K562 (cell line): Measurements from ENCODE around the gene TOMM6.

Experiments used
- BRCA1 ChIP-seq, 2 experiments: fragments of 450-650 bp in 1 of 2; sonication (generic) in 1 of 2; formaldehyde crosslinking in 1 of 2; IDR thresholded peaks; 2 replicates each; pipeline versions ENCODE4 v1.5.0 to v1.6.1; 2017 to 2020; ENCODE audit warnings: mild to moderate bottlenecking in 1 of 2, missing genetic modification reagents in 1 of 2
- SMC3 ChIP-seq: conservative IDR thresholded peaks from 2 replicates; pipeline ENCODE4 v1.6.1; 2011; ENCODE audit warnings: low read depth, low read length, improper control_type of control experiment; ENCODE audit not compliant: insufficient read depth
- ZNF785 ChIP-seq: fragments of 250-450 bp; sonication (Bioruptor Pico); IDR thresholded peaks from 2 replicates; pipeline ENCODE4 v1.4.0; 2020; ENCODE audit warnings: mild to moderate bottlenecking
- TF ChIP-seq, protein P1 (sequence below): fragments of 450-650 bp; formaldehyde crosslinking; IDR thresholded peaks from 2 replicates; pipeline ENCODE4 v1.4.0; 2022; ENCODE audit warnings: missing genetic modification characterization
- TF ChIP-seq, protein P2 (sequence below), 3 experiments: IDR thresholded peaks in 2 of 3; conservative IDR thresholded peaks in 1 of 3; 2 replicates each; pipeline ENCODE4 v1.5.1; 2011 to 2012; ENCODE audit warnings: low read length in 3 of 3, mild to moderate bottlenecking in 3 of 3, control low read depth in 2 of 3, improper control_type of control experiment in 1 of 3, inconsistent platforms in 1 of 3, low read depth in 1 of 3, mixed read lengths in 1 of 3, moderate library complexity in 1 of 3; ENCODE audit not compliant: insufficient read depth in 2 of 3
- TF ChIP-seq, protein P3 (sequence below): fragments of 450-650 bp; IDR thresholded peaks from 2 replicates; pipeline ENCODE4 v1.6.1; 2016

DNA sequence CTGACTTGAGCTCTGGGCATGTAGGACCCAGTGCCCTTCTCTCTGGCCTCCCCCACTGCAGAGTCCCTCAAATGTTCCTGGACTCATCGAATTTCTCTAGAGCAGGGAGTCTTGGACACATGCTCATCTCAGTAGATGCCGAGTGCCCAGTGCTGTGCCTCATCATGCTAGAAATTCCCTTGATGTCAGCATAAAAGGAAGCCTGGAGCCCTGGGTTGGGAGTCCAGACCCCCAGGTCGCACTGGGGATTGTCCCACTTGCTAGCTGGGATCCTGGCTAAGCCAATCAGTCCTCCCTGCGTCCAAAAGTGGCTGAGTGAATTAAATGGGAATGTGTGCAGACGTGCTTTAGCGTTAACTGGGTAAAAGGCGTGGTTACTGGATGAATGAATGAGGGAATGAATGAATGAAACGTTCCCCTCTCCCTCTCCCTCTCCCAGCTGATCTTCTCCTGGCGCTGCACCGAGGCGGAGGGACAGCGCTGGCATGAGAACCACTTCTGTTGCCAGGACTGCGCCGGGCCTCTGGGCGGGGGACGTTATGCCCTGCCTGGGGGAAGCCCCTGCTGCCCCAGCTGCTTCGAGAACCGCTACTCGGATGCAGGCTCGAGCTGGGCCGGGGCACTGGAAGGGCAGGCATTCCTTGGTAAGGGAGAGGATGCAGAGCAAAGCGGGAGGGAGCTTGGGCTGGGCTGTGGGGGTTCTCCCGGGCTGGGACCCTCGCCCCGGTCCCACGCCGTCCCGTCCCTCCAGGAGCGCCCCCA is 1.6 kb upstream of the TOMM6 start:
- no peak for TF ChIP-seq ZNF785 (CRISPR knock-in tag)
- TF ChIP-seq, protein P1, sequence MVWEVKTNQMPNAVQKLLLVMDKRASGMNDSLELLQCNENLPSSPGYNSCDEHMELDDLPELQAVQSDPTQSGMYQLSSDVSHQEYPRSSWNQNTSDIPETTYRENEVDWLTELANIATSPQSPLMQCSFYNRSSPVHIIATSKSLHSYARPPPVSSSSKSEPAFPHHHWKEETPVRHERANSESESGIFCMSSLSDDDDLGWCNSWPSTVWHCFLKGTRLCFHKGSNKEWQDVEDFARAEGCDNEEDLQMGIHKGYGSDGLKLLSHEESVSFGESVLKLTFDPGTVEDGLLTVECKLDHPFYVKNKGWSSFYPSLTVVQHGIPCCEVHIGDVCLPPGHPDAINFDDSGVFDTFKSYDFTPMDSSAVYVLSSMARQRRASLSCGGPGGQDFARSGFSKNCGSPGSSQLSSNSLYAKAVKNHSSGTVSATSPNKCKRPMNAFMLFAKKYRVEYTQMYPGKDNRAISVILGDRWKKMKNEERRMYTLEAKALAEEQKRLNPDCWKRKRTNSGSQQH (CRISPR knock-in tag) = no peak
- no peak for TF ChIP-seq BRCA1 (IDR thresholded peaks at IDR 0.05)
- TF ChIP-seq BRCA1 (CRISPR knock-in tag; IDR thresholded peaks at IDR 0.05) = no peak
- TF ChIP-seq, protein P2, sequence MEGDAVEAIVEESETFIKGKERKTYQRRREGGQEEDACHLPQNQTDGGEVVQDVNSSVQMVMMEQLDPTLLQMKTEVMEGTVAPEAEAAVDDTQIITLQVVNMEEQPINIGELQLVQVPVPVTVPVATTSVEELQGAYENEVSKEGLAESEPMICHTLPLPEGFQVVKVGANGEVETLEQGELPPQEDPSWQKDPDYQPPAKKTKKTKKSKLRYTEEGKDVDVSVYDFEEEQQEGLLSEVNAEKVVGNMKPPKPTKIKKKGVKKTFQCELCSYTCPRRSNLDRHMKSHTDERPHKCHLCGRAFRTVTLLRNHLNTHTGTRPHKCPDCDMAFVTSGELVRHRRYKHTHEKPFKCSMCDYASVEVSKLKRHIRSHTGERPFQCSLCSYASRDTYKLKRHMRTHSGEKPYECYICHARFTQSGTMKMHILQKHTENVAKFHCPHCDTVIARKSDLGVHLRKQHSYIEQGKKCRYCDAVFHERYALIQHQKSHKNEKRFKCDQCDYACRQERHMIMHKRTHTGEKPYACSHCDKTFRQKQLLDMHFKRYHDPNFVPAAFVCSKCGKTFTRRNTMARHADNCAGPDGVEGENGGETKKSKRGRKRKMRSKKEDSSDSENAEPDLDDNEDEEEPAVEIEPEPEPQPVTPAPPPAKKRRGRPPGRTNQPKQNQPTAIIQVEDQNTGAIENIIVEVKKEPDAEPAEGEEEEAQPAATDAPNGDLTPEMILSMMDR (IDR thresholded peaks at IDR 0.05 in 2 of 3, conservative IDR thresholded peaks at IDR 0.05 in 1 of 3; ENCODE audit: insufficient read depth in 2 of 3, low read depth in 1 of 3, low read length in 3 of 3) = no peak
- TF ChIP-seq, protein P3, sequence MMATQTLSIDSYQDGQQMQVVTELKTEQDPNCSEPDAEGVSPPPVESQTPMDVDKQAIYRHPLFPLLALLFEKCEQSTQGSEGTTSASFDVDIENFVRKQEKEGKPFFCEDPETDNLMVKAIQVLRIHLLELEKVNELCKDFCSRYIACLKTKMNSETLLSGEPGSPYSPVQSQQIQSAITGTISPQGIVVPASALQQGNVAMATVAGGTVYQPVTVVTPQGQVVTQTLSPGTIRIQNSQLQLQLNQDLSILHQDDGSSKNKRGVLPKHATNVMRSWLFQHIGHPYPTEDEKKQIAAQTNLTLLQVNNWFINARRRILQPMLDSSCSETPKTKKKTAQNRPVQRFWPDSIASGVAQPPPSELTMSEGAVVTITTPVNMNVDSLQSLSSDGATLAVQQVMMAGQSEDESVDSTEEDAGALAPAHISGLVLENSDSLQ = no peak
- no peak for TF ChIP-seq SMC3
